ENCODE data around the gene TSHZ3.

- TF ChIP-seq MTA3 (IDR thresholded peaks at IDR 0.05; ENCODE audit: borderline replicate concordance) (no peak), NR1H2 (CRISPR knock-in tag; IDR thresholded peaks at IDR 0.05) (no peak), COPS2 (conservative IDR thresholded peaks at IDR 0.05) (no peak), ZNF232 (CRISPR knock-in tag; IDR thresholded peaks at IDR 0.05) (no peak), GABPA (tag; conservative IDR thresholded peaks at IDR 0.05; ENCODE audit: low read depth) (no peak), POLR2AphosphoS5 (IDR thresholded peaks at IDR 0.05; ENCODE audit: control insufficient read depth, insufficient read depth, low read depth, low read length) (no peak), FOXA3 (CRISPR knock-in tag; conservative IDR thresholded peaks at IDR 0.05 in 1 of 2, IDR thresholded peaks at IDR 0.05 in 1 of 2) (no peak), MXI1 (IDR thresholded peaks at IDR 0.05; ENCODE audit: low read depth, low read length) (no peak)
These were observed 43.2 kb upstream of the TSHZ3 start for GRCh38 chr19:31392464-31392863.

Measured in K562 (cell line).